ENCODE data around the gene NCR3LG1. TPM values are rescaled to one million over a fixed set of nuclear protein-coding genes. Genes with fewer than 3 reads are reported as not detected.

Gene NCR3LG1
- total and polyA plus RNA-seq, 9 of the 15 experiments (the other 6 are each of a cell fraction or from before 2014, with no cell fraction given), result 4.1 to 39.8 (median 25.1) TPM

DNA sequence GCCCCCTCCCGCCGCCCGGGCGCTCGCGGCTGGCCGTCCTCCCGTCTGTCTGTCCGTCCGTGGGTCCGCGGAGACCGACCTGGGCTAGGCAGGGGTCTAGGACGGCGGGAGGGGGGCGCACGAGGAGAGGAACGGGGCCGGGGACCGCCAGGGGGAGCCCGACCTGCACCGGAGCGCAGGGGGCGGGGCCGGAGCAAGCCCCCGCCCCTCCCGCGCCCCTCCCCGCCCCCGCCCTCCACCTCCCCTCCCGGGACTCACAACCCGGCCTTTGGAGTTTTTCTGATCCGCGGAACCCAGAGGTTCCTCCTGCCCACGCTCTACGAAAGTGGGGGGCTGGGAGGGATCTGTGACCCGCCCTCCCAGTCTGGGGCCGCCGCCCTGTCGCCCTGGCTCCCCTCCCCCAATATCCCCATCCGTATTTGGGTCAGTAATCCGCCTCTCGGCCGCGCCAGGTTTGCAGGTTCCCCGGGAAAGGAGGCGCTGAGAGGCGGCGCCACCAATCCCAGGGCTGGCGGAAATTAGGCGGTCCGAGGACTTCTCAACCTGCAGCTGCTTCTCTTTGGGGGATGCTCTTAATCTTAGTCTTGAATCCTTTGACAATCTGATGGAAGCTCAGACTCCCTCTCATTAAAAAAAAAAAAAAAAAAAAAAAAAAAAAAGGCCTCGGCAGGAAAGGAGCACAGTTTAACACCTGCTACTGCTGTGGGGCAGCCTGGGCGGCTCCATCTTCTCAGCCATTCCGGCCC lies 37.8 kb downstream of the NCR3LG1 start (continued):
- TF ChIP-seq, protein P1, sequence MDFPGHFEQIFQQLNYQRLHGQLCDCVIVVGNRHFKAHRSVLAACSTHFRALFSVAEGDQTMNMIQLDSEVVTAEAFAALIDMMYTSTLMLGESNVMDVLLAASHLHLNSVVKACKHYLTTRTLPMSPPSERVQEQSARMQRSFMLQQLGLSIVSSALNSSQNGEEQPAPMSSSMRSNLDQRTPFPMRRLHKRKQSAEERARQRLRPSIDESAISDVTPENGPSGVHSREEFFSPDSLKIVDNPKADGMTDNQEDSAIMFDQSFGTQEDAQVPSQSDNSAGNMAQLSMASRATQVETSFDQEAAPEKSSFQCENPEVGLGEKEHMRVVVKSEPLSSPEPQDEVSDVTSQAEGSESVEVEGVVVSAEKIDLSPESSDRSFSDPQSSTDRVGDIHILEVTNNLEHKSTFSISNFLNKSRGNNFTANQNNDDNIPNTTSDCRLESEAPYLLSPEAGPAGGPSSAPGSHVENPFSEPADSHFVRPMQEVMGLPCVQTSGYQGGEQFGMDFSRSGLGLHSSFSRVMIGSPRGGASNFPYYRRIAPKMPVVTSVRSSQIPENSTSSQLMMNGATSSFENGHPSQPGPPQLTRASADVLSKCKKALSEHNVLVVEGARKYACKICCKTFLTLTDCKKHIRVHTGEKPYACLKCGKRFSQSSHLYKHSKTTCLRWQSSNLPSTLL (IDR thresholded peaks at IDR 0.05), result no peak
- TF ChIP-seq, protein P2, sequence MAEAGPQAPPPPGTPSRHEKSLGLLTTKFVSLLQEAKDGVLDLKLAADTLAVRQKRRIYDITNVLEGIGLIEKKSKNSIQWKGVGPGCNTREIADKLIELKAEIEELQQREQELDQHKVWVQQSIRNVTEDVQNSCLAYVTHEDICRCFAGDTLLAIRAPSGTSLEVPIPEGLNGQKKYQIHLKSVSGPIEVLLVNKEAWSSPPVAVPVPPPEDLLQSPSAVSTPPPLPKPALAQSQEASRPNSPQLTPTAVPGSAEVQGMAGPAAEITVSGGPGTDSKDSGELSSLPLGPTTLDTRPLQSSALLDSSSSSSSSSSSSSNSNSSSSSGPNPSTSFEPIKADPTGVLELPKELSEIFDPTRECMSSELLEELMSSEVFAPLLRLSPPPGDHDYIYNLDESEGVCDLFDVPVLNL (CRISPR knock-in tag; IDR thresholded peaks at IDR 0.05; ENCODE audit: low read depth), result no peak
- no peak for TF ChIP-seq ARHGAP35 (IDR thresholded peaks at IDR 0.05; ENCODE audit: partially characterized antibody)
- no peak for TF ChIP-seq C11orf30 (IDR thresholded peaks at IDR 0.05; ENCODE audit: low read depth)
- TF ChIP-seq FOXM1 (IDR thresholded peaks at IDR 0.05; ENCODE audit: low read depth), result peak; percentile 56; the same call in 1 of the 2 replicates
- no peak for TF ChIP-seq FOXM1 (CRISPR knock-in tag; IDR thresholded peaks at IDR 0.05; ENCODE audit: low read depth)
- no peak for TF ChIP-seq ZNF431 (CRISPR knock-in tag; IDR thresholded peaks at IDR 0.05)
- TF ChIP-seq ZNF354B (CRISPR knock-in tag; IDR thresholded peaks at IDR 0.05), result no peak
- no peak for TF ChIP-seq ZNF764 (CRISPR knock-in tag; IDR thresholded peaks at IDR 0.05; ENCODE audit: low read depth)
- TF ChIP-seq TOE1 (IDR thresholded peaks at IDR 0.05; ENCODE audit: borderline replicate concordance), result peak; percentile 86
- no peak for TF ChIP-seq TOE1 (CRISPR knock-in tag; IDR thresholded peaks at IDR 0.05; ENCODE audit: borderline replicate concordance, low read depth)
- no peak for TF ChIP-seq HIVEP1 (CRISPR knock-in tag; IDR thresholded peaks at IDR 0.05)
- peak; percentile 83 for TF ChIP-seq HDAC3 (IDR thresholded peaks at IDR 0.05; ENCODE audit: borderline replicate concordance, partially characterized antibody)
- TF ChIP-seq MTA1 (IDR thresholded peaks at IDR 0.05; ENCODE audit: borderline replicate concordance), result no peak
- no peak for TF ChIP-seq NFIC (IDR thresholded peaks at IDR 0.05)
- TF ChIP-seq RBFOX2 (IDR thresholded peaks at IDR 0.05; ENCODE audit: low read depth, low read length), result no peak
- no peak for TF ChIP-seq NFE2 (IDR thresholded peaks at IDR 0.05; ENCODE audit: low read depth)
- no peak for TF ChIP-seq KHSRP (IDR thresholded peaks at IDR 0.05)
- no peak for TF ChIP-seq ZNF384 (IDR thresholded peaks at IDR 0.05; ENCODE audit: low read depth, low read length)
- TF ChIP-seq ZNF124 (CRISPR knock-in tag; IDR thresholded peaks at IDR 0.05), result no peak

Measured in K562 (cell line).